OCI-LY3 (cell line): ENCODE results near the gene DCAF12.

Experiments
- H2AFZ ChIP-seq: fragments of 200-600, 300-600 bp; shearing (Covaris generic); 2 replicates; pipeline ENCODE4 v1.6.0; 2014; ENCODE audit warnings: antibody characterized with exemption, low read depth, low read length
- H3K27ac ChIP-seq: fragments of 200-600, 300-600 bp; sonication (generic); 2 replicates; pipeline ENCODE4 v1.5.1; 2014; ENCODE audit warnings: mild to moderate bottlenecking, low read length, moderate library complexity, mixed read lengths
- H3K27me3 ChIP-seq: fragments of 200-600, 300-600 bp; sonication (generic); 2 replicates; pipeline ENCODE4 v1.6.1; 2014; ENCODE audit warnings: low read depth, low read length, mixed read lengths
- H3K36me3 ChIP-seq: fragments of 200-600, 300-600 bp; sonication (generic); replicated peaks from 2 replicates; pipeline ENCODE3; 2014; ENCODE audit warnings: low read depth, low read length, mixed read lengths
- H3K4me1 ChIP-seq: fragments of 300-600, 200-600 bp; sonication (generic); 2 replicates; pipeline ENCODE4 v1.6.1; 2014; ENCODE audit warnings: low read length, mixed read lengths
- H3K4me2 ChIP-seq: fragments of 200-600, 300-600 bp; sonication (generic); 2 replicates; pipeline ENCODE4 v1.6.1; 2014; ENCODE audit warnings: low read length, mixed read lengths
- H3K4me3 ChIP-seq: fragments of 300-600, 200-600 bp; sonication (generic); 2 replicates; pipeline ENCODE4 v1.5.1; 2014; ENCODE audit warnings: antibody characterized with exemption, mild to moderate bottlenecking, low read length, moderate library complexity
- H3K79me2 ChIP-seq: fragments of 300-600, 200-600 bp; shearing (Covaris generic); 2 replicates; pipeline ENCODE4 v1.6.1; 2014; ENCODE audit warnings: mild to moderate bottlenecking, low read length, mixed read lengths
- H3K9ac ChIP-seq: fragments of 300-600, 200-600 bp; shearing (Covaris generic); 2 replicates; pipeline ENCODE4 v1.6.0; 2014; ENCODE audit warnings: mild to moderate bottlenecking, low read length, moderate library complexity
- H3K9me3 ChIP-seq: fragments of 200-600, 300-600 bp; shearing (Covaris generic); 2 replicates; pipeline ENCODE4 v1.6.1; 2014; ENCODE audit warnings: low read length, mixed read lengths; ENCODE audit not compliant: insufficient read depth
- H4K20me1 ChIP-seq: fragments of 200-600, 300-600 bp; sonication (generic); 2 replicates; pipeline ENCODE4 v1.6.1; 2016; ENCODE audit warnings: low read length, mixed read lengths; ENCODE audit not compliant: insufficient read depth
- CTCF ChIP-seq: fragments of 200-600, 300-600 bp; sonication (generic); IDR thresholded peaks from 2 replicates; pipeline ENCODE4 v1.5.1; 2014; ENCODE audit warnings: antibody characterized with exemption, low read length, low read depth
- EZH2phosphoT487 ChIP-seq: fragments of 200-600 bp; shearing (Covaris generic); IDR thresholded peaks from 2 replicates; pipeline ENCODE4 v1.6.1; 2018; ENCODE audit warnings: antibody characterized with exemption, mixed run types, low read depth

The DCAF12 gene

GRCh38 chr9:34070606-34071324 lies 55.7 kb downstream of the DCAF12 start:
- H3K27me3 ChIP-seq: no peaks in the 10 kb centered on the region
- no peak overlapping the region for H3K4me3 ChIP-seq
- no peak overlapping the region for H3K27ac ChIP-seq
- no peaks in the 10 kb centered on the region for H3K9me3 ChIP-seq
- no peaks in the 10 kb centered on the region for H4K20me1 ChIP-seq
- H2AFZ ChIP-seq: no peak overlapping the region
- no peaks in the 10 kb centered on the region for H3K4me1 ChIP-seq
- no peaks in the 10 kb centered on the region for H3K36me3 ChIP-seq
- no peaks in the 10 kb centered on the region for H3K79me2 ChIP-seq
- H3K9ac ChIP-seq: no peak overlapping the region
- TF ChIP-seq EZH2phosphoT487: no peak
- no peak for TF ChIP-seq CTCF
- H3K4me2 ChIP-seq: no peak overlapping the region

- H3K27ac ChIP-seq: no peak overlapping the region
- H4K20me1 ChIP-seq: no peaks in the 10 kb centered on the region
- H3K4me2 ChIP-seq: no peak overlapping the region
- H3K4me3 ChIP-seq: no peak overlapping the region
- no peaks in the 10 kb centered on the region for H3K4me1 ChIP-seq
- TF ChIP-seq EZH2phosphoT487: no peak
- TF ChIP-seq CTCF: no peak
- H3K9me3 ChIP-seq: no peaks in the 10 kb centered on the region
- H3K79me2 ChIP-seq: no peaks in the 10 kb centered on the region
- H2AFZ ChIP-seq: no peak overlapping the region
- no peaks in the 10 kb centered on the region for H3K27me3 ChIP-seq
- no peak overlapping the region for H3K9ac ChIP-seq
- no peaks in the 10 kb centered on the region for H3K36me3 ChIP-seq
These were observed 56.7 kb downstream of the DCAF12 start for GRCh38 chr9:34069831-34070230.

- H3K4me1 ChIP-seq: no peaks in the 10 kb centered on the region
- H4K20me1 ChIP-seq: no peaks in the 10 kb centered on the region
- H2AFZ ChIP-seq: no peak overlapping the region
- no peak overlapping the region for H3K4me2 ChIP-seq
- H3K9me3 ChIP-seq: no peaks in the 10 kb centered on the region
- no peaks in the 10 kb centered on the region for H3K27me3 ChIP-seq
- H3K9ac ChIP-seq: no peak overlapping the region
- no peak overlapping the region for H3K4me3 ChIP-seq
- H3K27ac ChIP-seq: no peak overlapping the region
- H3K36me3 ChIP-seq: no peaks in the 10 kb centered on the region
- H3K79me2 ChIP-seq: no peaks in the 10 kb centered on the region
- no peak for TF ChIP-seq EZH2phosphoT487
- no peak for TF ChIP-seq CTCF
These were observed 61.0 kb downstream of the DCAF12 start for GRCh38 chr9:34065541-34065940.

DNA sequence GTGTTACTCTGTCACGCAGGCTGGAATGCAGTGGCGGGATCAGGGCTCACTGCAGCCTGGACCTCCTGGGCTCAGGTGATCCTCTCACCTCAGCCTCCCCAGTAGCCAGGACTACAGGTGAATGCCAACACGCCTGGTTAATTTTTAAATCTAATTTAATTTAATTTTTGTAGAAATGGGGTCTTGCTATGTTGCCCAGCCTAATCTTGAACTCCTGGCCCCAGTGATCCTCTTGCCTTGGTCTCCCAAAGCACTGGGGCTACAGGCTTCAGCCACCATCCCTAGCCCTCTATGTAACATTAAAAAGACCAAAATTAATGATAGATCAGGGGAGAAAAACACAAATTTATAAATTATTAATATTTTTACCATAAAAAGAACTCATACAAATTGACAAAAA lies 66.5 kb downstream of the DCAF12 start:
- Histone ChIP-seq H3K4me1 (no peaks in the 10 kb centered on the region), H3K9me3 (no peaks in the 10 kb centered on the region), H3K4me3 (no peak overlapping the region), H3K9ac (no peak overlapping the region), H2AFZ (no peak overlapping the region), H3K4me2 (no peak overlapping the region), H3K27me3 (no peaks in the 10 kb centered on the region), H3K79me2 (no peaks in the 10 kb centered on the region), H3K36me3 (no peaks in the 10 kb centered on the region), H3K27ac (no peak overlapping the region), H4K20me1 (no peaks in the 10 kb centered on the region)
- no peak for TF ChIP-seq CTCF
- TF ChIP-seq EZH2phosphoT487: no peak
